Effector memory CD8-positive, alpha-beta T cell (primary cell): ENCODE measurements around the gene TMEM134.

ENCODE experiments used
- ATAC-seq: fragments of 150-1000 bp; cut with Tn5 transposase; replicated peaks from 2 replicates; pipeline ENCODE4 v1.10.0; 2021; ENCODE audit warnings: mild to moderate bottlenecking, moderate library complexity
- DNase-seq, 3 experiments: peaks; one replicate each; pipeline ENCODE4 v3.0.0; 2021
- H3K27ac Mint-ChIP-seq, 2 donors: one replicate each; pipeline ENCODE4 v1.8.0; 2022; ENCODE audit warnings: mild to moderate bottlenecking in 2 of 2, mixed read lengths in 2 of 2, moderate library complexity in 2 of 2
- H3K27me3 Mint-ChIP-seq, 2 donors: one replicate each; pipeline ENCODE4 v1.8.0; 2022; ENCODE audit warnings: mixed read lengths in 2 of 2
- H3K36me3 Mint-ChIP-seq: one replicate; pipeline ENCODE4 v1.8.0; 2022; ENCODE audit warnings: mild to moderate bottlenecking, moderate library complexity, mixed read lengths; ENCODE audit not compliant: insufficient read depth
- H3K4me1 Mint-ChIP-seq, 2 donors: one replicate each; pipeline ENCODE4 v1.8.0; 2022; ENCODE audit warnings: low read depth in 2 of 2, mixed read lengths in 2 of 2
- H3K4me3 Mint-ChIP-seq, 2 donors: one replicate each; pipeline ENCODE4 v1.8.0; 2022; ENCODE audit warnings: mild to moderate bottlenecking in 2 of 2, mixed read lengths in 2 of 2, moderate library complexity in 2 of 2
- H3K9me3 Mint-ChIP-seq, 2 donors: one replicate each; pipeline ENCODE4 v1.8.0; 2022; ENCODE audit warnings: mixed read lengths in 2 of 2

The TMEM134 gene

GRCh38 chr11:67495234-67496005 is 26.4 kb upstream of the TMEM134 start:
- ATAC-seq (no peak), DNase-seq (no peak)
- no peak overlapping the region for H3K4me3 Mint-ChIP-seq
- H3K36me3 Mint-ChIP-seq: peaks cover 47% of the 10 kb centered on the region
- H3K9me3 Mint-ChIP-seq: no peaks in the 10 kb centered on the region
- H3K27me3 Mint-ChIP-seq: no peaks in the 10 kb centered on the region
- H3K4me1 Mint-ChIP-seq: peaks cover 2 to 9% of the 10 kb centered on the region in 2 donors
- peak overlapping the region; percentile 38 to 72 for H3K27ac Mint-ChIP-seq

DNA sequence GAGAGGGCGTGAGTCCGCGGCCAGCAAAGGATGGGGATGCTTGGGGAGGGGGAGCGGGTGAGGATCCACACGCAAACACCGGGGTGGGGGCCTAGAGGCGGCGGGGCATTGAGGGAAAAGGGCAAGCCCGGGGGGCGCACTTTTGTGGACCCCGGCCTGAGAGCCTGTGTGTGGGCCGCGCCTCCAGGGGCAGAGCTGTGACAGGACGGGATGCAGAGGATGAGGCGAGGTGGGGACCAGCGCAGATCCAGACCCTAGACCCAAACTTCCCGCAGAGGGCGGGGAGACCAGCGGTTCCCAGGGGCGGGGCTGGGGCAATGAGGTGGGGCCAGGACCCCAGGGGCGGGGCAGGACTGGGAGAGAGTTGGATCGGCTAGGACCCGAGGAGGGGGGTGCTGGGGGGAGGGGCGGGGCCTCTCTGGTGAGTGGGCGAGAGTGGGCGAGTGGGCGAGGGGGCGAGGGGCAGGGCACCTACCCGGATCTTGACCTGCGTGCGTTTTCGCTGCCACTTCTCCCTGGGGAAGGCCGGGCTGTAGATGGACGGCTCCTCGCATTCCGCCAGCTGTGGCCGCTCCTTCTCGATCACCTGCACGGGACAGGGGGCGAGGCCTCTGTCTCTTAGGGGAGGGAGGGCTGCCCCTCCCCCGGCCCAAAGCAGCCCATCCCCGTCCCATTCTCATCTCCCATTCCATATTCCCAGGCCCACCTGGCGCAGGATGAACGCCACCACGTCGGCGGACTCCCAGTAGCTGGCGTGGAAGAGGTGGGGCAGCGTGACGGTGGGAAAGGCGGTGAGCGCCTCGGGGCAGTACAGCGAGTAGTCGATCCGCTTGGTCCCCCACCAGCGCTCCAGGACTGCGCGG is 25.6 kb upstream of the TMEM134 start:
- Mint-ChIP-seq H3K36me3 (peaks cover 52% of the 10 kb centered on the region), H3K4me1 (peaks cover 5 to 13% of the 10 kb centered on the region in 2 donors), H3K4me3 (no peak overlapping the region), H3K27ac (no peak overlapping the region), H3K27me3 (no peaks in the 10 kb centered on the region), H3K9me3 (no peaks in the 10 kb centered on the region)
- DNase-seq (no peak), ATAC-seq (no peak)

DNA sequence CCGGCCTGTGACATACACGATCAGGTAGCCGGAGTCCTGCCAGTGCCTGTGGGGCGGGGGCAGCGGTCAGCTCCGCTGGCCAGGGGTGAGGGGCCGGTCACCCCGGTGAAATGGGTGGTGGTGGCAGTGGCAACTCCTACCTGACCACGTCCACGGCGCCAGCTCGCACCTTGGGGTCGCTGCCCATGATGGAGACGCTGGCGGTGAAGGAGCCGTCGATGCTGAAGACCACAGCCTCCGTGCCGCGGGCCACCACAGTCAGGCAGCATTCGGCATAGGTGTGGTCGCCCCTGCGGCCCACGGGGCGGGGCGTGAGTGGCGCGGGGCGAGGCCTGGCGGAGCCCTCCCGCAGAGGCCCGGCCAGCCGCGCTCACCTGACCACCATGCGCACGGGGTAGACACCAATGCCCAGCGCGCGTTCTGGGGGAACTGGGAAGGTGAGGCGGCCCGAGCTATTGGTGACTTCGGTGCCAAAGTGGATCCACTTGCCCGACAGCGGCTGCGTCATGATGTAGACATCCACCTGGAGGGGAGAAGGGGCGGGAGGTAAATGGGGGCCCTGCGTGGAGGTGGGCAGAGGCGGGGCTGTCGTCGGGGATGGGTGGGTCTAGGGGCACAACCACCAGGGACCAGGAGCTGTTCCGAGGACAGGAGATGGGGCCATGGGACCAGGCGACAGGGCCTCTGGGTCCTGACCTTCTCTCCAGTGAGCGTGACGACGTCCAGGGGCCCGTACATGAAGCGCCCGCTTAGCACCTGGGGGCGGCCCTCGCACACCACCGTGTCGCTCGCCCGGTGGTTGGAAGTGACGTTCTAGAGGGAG is 24.7 kb upstream of the TMEM134 start:
- ATAC-seq (no peak), DNase-seq (no peak)
- Mint-ChIP-seq H3K27ac (no peak overlapping the region), H3K4me1 (peaks cover 5 to 15% of the 10 kb centered on the region in 2 donors), H3K36me3 (peaks cover 48% of the 10 kb centered on the region), H3K9me3 (no peaks in the 10 kb centered on the region), H3K4me3 (no peak overlapping the region), H3K27me3 (no peaks in the 10 kb centered on the region)

- Mint-ChIP-seq H3K27ac (peak overlapping the region in 1 of 2 donors; percentile 68), H3K27me3 (no peaks in the 10 kb centered on the region), H3K4me3 (no peak overlapping the region), H3K36me3 (peaks cover 53% of the 10 kb centered on the region), H3K4me1 (peaks cover 12 to 23% of the 10 kb centered on the region in 2 donors), H3K9me3 (no peaks in the 10 kb centered on the region)
- DNase-seq (no peak), ATAC-seq (no peak)
These were observed 23.9 kb upstream of the TMEM134 start for GRCh38 chr11:67492801-67493547.

GRCh38 chr11:67492069-67492727 is 23.1 kb upstream of the TMEM134 start:
- no peak for ATAC-seq
- Mint-ChIP-seq H3K4me1 (peaks cover 19 to 30% of the 10 kb centered on the region in 2 donors), H3K27me3 (no peaks in the 10 kb centered on the region), H3K9me3 (no peaks in the 10 kb centered on the region), H3K4me3 (no peak overlapping the region), H3K27ac (peak overlapping the region in 1 of 2 donors; percentile 68), H3K36me3 (peaks cover 61% of the 10 kb centered on the region)
- DNase-seq: no peak

DNA sequence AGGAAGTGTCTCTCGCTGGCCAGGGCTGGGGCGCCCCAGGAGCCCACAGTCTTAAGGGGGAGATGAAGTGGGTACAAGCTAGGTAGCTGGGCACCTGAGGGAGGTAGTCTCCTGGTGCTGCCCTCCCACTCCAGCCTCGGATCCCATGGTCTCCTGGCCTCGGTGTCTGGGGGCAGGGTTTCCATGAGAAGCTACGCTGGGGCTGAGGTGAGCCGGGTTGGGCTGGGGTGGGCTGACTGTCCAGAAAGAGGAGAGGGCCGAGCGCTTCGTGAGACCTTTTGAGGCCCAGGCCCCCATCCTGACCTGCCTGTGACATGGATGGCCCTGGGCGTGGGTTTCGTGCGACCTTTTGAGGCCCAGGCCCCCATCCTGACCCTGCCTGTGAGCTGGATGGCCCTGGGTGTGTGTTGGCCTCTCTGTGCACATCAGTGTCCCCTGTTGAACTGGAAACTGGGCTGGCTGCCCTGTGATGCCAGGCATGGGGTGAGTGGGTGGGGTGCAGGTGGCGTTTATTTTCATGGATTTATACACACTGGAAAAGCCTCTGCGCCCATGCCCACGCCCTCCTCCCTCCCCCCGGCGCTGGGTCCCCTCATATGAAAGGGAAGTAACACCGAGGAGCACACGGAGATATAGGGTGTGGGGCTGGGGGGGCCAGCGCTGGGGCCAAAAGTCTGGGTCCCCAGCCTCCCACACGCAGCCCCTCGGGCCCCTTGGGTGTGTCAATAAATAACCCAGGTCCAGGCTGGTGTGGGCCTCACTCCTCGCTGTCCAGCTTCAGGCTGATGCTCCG is 22.4 kb upstream of the TMEM134 start:
- no peak overlapping the region for H3K4me3 Mint-ChIP-seq
- no peaks in the 10 kb centered on the region for H3K27me3 Mint-ChIP-seq
- H3K36me3 Mint-ChIP-seq: peaks cover 59% of the 10 kb centered on the region
- DNase-seq: no peak
- H3K4me1 Mint-ChIP-seq: peaks cover 26 to 29% of the 10 kb centered on the region in 2 donors
- H3K9me3 Mint-ChIP-seq: no peaks in the 10 kb centered on the region
- ATAC-seq: no peak
- peak overlapping the region in 1 of 2 donors; percentile 41 for H3K27ac Mint-ChIP-seq

DNA sequence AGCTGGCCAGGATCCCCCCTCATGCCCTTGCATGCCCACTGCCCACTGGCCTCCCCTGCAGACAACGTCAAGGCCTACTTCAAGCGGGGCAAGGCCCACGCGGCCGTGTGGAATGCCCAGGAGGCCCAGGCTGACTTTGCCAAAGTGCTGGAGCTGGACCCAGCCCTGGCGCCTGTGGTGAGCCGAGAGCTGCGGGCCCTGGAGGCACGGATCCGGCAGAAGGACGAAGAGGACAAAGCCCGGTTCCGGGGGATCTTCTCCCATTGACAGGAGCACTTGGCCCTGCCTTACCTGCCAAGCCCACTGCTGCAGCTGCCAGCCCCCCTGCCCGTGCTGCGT is 21.6 kb upstream of the TMEM134 start:
- Mint-ChIP-seq H3K27me3 (no peaks in the 10 kb centered on the region), H3K4me3 (no peak overlapping the region), H3K4me1 (peaks cover 34 to 37% of the 10 kb centered on the region in 2 donors), H3K9me3 (no peaks in the 10 kb centered on the region), H3K36me3 (peaks cover 65% of the 10 kb centered on the region), H3K27ac (peak overlapping the region in 1 of 2 donors; percentile 88)
- DNase-seq (no peak), ATAC-seq (no peak)

DNA sequence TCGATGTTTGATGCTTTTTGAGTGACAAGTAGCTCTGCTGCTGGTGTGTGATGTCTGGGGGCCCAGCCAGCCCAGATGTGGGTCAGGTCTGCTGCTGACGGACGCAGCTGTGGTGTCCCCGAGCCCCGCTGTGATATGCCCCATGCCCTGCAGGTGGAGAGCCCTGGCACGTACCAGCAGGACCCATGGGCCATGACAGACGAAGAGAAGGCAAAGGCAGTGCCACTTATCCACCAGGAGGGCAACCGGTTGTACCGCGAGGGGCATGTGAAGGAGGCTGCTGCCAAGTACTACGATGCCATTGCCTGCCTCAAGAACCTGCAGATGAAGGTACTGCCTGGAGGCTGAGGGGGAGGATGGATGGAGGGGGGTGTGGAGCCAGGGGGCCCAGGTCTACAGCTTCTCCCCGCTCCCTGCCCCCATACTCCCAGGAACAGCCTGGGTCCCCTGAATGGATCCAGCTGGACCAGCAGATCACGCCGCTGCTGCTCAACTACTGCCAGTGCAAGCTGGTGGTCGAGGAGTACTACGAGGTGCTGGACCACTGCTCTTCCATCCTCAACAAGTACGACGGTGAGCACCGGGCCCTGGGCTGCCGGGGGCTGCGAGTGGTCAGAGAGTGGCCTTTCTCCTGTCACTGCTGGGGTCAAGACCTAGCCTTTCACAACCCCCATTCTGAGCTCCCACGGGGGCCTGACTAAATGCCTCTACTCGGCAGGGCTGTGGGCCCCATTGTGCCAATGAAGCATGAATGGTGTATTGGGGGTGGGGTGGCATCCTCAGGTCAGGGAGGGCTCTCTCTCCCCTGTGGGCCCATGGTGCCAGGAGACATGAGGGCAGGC is 21.1 kb upstream of the TMEM134 start:
- no peak overlapping the region for H3K4me3 Mint-ChIP-seq
- peaks cover 66% of the 10 kb centered on the region for H3K36me3 Mint-ChIP-seq
- H3K4me1 Mint-ChIP-seq: peaks cover 36 to 40% of the 10 kb centered on the region in 2 donors
- DNase-seq: no peak
- no peaks in the 10 kb centered on the region for H3K27me3 Mint-ChIP-seq
- H3K9me3 Mint-ChIP-seq: no peaks in the 10 kb centered on the region
- ATAC-seq: no peak
- H3K27ac Mint-ChIP-seq: peak overlapping the region; percentile 57 to 88

GRCh38 chr11:67489203-67489884 is 20.3 kb upstream of the TMEM134 start:
- DNase-seq: no peak
- ATAC-seq: no peak
- Mint-ChIP-seq H3K4me1 (peaks cover 43 to 48% of the 10 kb centered on the region in 2 donors), H3K4me3 (no peak overlapping the region), H3K9me3 (no peaks in the 10 kb centered on the region), H3K36me3 (peaks cover 73% of the 10 kb centered on the region), H3K27ac (peak overlapping the region; percentile 94 to 97), H3K27me3 (no peaks in the 10 kb centered on the region)

- ATAC-seq: no peak
- H3K36me3 Mint-ChIP-seq: peaks cover 76% of the 10 kb centered on the region
- H3K4me1 Mint-ChIP-seq: peaks cover 62 to 69% of the 10 kb centered on the region in 2 donors
- H3K27ac Mint-ChIP-seq: peak overlapping the region; percentile 94 to 97
- H3K4me3 Mint-ChIP-seq: peak overlapping the region; percentile 91 to 94
- H3K27me3 Mint-ChIP-seq: no peaks in the 10 kb centered on the region
- no peak for DNase-seq
- H3K9me3 Mint-ChIP-seq: no peaks in the 10 kb centered on the region
These were observed 17.6 kb upstream of the TMEM134 start for GRCh38 chr11:67486481-67487195.
